ENCODE results near the gene FBXO17.

FBXO17 gene

DNA sequence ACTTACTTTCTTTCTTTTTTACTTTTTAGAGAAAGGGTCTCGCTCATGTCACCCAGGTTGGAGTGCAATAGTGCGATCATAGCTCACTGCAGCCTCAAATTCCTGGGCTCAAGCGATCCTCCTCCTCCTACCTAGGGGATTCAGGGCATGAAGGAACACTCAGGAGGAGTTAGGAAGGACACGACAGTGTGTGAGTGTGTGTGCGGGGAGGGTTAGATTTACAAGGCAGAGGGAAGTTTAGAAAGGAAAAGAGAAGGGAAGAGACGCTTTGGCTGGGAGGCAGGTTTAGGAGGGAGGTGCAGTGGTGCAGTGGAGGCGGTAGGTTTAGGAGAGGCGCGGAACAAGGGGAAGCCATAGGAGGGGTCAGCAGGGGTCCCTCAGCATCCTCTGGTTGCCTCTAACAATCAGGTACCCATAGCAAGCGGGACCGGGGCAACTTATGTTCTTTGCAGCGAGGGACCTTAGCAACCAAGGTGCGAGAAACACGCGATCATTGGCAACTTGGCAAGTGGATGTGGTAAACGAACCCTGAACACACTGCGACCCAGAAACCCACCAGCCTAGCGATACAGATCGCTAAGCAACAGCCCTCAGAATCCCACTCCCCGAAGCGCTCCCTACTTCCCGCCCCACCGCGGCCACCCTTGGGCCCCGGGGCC is 76.6 kb downstream of the FBXO17 start:
- in situ Hi-C loops (cut with HindIII; ENCODE audit: low sequenced_read_pairs) = no loop called here

DNA sequence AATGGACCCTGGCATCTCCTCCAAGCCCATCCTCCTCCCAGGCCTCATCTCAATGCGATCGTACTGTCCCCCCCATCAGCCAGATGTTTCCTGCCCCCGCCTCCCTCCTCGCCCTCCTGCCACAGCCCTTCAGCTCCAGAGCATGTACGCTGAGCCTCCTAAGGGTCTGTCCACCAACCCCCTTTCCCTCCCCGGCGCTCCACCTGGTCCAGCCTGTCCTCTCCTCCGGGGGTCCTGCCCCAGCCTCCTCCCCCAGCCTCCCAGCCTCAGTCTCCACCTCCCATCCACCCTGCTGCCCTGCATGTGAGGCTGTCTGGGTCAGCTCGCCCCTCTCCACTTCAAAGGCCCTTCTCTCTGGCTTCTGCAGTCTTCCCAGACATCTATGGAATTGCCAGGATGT is 80.6 kb downstream of the FBXO17 start:
- in situ Hi-C loops (cut with HindIII; ENCODE audit: low sequenced_read_pairs) = no loop called here

DNA sequence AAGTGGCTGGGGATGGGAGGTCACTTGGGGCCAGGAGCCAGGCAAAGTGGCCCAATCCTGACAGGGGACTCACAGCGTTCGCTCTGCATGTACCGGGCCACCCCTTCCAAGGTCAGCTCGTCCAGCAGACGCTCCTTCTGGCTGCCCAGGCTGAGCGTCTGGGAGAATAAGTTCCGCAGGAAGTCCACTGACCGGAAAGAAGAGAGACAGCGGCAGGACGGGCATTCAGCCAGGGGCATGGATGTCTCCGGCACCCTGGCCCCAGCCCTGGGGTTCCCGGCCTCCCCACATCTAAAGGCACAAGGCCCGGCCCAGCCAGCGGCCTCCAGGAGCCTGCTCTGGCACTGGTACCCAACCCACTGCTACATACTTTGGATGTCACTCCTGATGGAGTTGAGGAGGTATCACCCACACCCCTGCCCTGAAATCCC is 82.2 kb downstream of the FBXO17 start:
- in situ Hi-C loops (cut with HindIII; ENCODE audit: low sequenced_read_pairs) = no loop called here

DNA sequence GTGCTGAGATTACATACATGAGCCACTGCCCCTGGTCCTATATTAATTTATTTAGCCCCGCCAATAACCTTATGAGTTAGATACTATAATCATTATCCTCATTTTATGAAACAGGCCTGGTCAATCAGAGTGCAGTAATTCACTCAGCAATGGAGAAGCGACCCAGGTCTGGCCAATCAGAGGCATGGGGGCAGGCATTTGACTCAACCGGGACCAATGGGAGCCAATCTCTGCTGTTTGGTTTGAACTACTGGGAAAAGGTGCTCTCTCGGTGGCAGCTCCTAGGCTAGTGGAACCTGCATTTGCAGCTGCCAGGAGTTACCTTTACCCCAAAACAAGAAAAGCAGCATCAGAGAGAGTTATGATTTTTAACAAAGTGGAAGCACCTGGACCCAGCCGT is 82.7 kb downstream of the FBXO17 start:
- in situ Hi-C loops (cut with HindIII; ENCODE audit: low sequenced_read_pairs) = no loop called here

DNA sequence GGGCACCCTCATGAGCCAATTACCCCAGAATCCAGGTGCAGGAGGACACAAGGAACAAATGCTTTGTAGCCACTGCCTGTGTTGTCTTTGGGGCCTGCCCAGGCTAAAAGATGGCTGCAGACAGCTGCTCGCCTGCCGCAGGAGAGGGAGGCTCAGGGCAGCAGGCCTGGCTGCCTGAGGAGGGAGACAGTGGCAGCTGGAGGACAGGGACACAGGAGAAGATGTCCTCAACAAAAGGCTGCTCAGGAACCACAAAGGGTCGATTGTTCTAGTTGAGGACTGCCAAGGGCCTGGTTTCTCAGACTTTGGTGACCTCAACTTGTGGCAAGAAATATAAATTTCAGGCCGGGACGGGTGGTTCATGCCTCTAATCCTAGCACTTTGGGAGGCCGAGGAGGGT is 83.8 kb downstream of the FBXO17 start:
- in situ Hi-C loops (cut with HindIII; ENCODE audit: low sequenced_read_pairs) = no loop called here

All from endothelial cell of hepatic sinusoid (primary cell).